MCF 10A (cell line): ENCODE data around the gene ADAM11. TPM values are rescaled to one million over a fixed set of nuclear protein-coding genes. Genes with fewer than 3 reads are reported as not detected.

ENCODE experiments used
- BruUV-seq: library from RNA; stranded (reverse); fragments of 400-500 nt; replicated peaks from 2 replicates; lab custom pipeline; 2021; lab: Mats Ljungman, UMichigan
- CTCF ChIA-PET: fragments of 300-600 bp; sonication (Branson Sonifier 250); formaldehyde crosslinking; extraction: SDS; loops from one replicate; lab custom pipeline; 2021; ENCODE audit warnings: antibody characterized with exemption, inconsistent platforms; lab: Yijun Ruan, JAX
- POLR2A ChIA-PET: fragments of 300-600, 350-650 bp; sonication (Branson Sonifier 250); formaldehyde crosslinking; extraction: SDS; loops from one replicate; lab custom pipeline; 2020; ENCODE audit warnings: antibody characterized with exemption, inconsistent platforms; lab: Yijun Ruan, JAX
- DNase-seq: peaks from one replicate; pipeline ENCODE4 v3.0.0-alpha.2; 2018; ENCODE audit not compliant: unreplicated experiment
- H3K27ac Mint-ChIP-seq: one replicate; pipeline ENCODE4 v1.8.0; 2022; ENCODE audit warnings: mild to moderate bottlenecking, low read depth, mixed read lengths; ENCODE audit not compliant: unreplicated experiment
- H3K27me3 Mint-ChIP-seq: one replicate; pipeline ENCODE4 v1.8.0; 2022; ENCODE audit warnings: mixed read lengths; ENCODE audit not compliant: insufficient read depth, unreplicated experiment
- H3K36me3 Mint-ChIP-seq: one replicate; pipeline ENCODE4 v1.8.0; 2022; ENCODE audit warnings: mild to moderate bottlenecking, moderate library complexity, mixed read lengths; ENCODE audit not compliant: insufficient read depth, unreplicated experiment
- H3K4me1 Mint-ChIP-seq: one replicate; pipeline ENCODE4 v1.8.0; 2022; ENCODE audit warnings: mixed read lengths; ENCODE audit not compliant: insufficient read depth, unreplicated experiment
- H3K4me3 Mint-ChIP-seq: one replicate; pipeline ENCODE4 v1.8.0; 2022; ENCODE audit warnings: mild to moderate bottlenecking, moderate library complexity, mixed read lengths; ENCODE audit not compliant: unreplicated experiment
- H3K9me3 Mint-ChIP-seq: one replicate; pipeline ENCODE4 v1.8.0; 2022; ENCODE audit warnings: mixed read lengths; ENCODE audit not compliant: unreplicated experiment
- intact Hi-C: fragments of 100-400 bp; cut with micrococcal nuclease; formaldehyde crosslinking; loops from 2 replicates; pipeline ENCODE4 v1.14.1; 2022
- total RNA-seq: library from RNA; stranded (reverse); gene quantifications from 2 replicates; pipeline ENCODE4 v1.2.3, GENCODE V29; 2022
- TF ChIP-seq, protein P1 (sequence below): fragments of 200-600 bp; IDR thresholded peaks from one replicate; pipeline ENCODE4 v1.8.0; 2022; ENCODE audit warnings: antibody characterized with exemption, mild to moderate bottlenecking; ENCODE audit not compliant: unreplicated experiment

The ADAM11 gene
- total RNA-seq, 1 experiment from 2014 or later, result 0.16 TPM

DNA sequence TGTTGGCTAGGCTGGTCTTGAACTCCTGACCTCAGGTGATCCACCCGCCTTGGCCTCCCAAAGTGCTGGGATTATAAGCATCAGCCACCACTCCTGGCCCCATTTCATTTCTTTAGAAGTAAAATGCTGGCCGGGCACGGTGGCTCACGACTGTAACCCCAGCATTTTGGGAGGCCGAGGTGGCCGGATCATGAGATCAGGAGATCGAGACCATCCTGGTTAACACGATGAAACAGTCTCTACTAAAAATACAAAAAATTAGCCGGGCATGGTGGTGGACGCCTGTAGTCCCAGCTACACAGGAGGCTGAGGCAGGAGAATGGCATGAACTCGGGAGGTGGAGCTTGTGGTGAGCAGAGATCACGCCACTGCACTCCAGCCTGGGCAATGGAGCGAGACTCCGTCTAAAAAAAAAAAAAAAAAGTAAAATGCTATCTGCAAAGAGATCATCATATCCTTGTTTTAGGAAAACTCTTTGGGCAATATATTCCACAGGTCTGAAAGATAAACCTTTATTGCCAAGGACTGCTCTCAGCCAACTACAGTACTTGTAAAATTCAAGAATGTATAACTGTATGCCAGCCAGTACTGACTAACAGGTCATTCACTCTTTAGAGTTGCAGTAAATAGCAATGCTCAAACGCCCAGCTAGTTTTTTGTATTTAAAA, 67.5 kb downstream of the ADAM11 start:
- ChIA-PET POLR2A (interaction anchor here (0.9 to 1.0 kb wide), 2 partner anchors 12 to 323 kb away, joined by 3 read pairs; partner anchors contain the start of gene HEXIM1), CTCF (interaction anchor here (0.6 to 1.6 kb wide), 4 partner anchors 12 to 399 kb away, joined by 3 to 6 read pairs (median 4); no protein-coding TSS in a partner anchor)
- DNase-seq, result no peak
- no peak overlapping the region for H3K4me3 Mint-ChIP-seq
- no peaks in the 10 kb centered on the region for H3K27me3 Mint-ChIP-seq
- no peak overlapping the region for H3K27ac Mint-ChIP-seq
- no peaks in the 10 kb centered on the region for H3K36me3 Mint-ChIP-seq
- intact Hi-C loops, result no loop called here
- no peaks in the 10 kb centered on the region for H3K9me3 Mint-ChIP-seq
- peaks cover 11% of the 10 kb centered on the region for H3K4me1 Mint-ChIP-seq
- BruUV-seq, result no TSS peak
- TF ChIP-seq, protein P1, sequence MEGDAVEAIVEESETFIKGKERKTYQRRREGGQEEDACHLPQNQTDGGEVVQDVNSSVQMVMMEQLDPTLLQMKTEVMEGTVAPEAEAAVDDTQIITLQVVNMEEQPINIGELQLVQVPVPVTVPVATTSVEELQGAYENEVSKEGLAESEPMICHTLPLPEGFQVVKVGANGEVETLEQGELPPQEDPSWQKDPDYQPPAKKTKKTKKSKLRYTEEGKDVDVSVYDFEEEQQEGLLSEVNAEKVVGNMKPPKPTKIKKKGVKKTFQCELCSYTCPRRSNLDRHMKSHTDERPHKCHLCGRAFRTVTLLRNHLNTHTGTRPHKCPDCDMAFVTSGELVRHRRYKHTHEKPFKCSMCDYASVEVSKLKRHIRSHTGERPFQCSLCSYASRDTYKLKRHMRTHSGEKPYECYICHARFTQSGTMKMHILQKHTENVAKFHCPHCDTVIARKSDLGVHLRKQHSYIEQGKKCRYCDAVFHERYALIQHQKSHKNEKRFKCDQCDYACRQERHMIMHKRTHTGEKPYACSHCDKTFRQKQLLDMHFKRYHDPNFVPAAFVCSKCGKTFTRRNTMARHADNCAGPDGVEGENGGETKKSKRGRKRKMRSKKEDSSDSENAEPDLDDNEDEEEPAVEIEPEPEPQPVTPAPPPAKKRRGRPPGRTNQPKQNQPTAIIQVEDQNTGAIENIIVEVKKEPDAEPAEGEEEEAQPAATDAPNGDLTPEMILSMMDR, result no peak

DNA sequence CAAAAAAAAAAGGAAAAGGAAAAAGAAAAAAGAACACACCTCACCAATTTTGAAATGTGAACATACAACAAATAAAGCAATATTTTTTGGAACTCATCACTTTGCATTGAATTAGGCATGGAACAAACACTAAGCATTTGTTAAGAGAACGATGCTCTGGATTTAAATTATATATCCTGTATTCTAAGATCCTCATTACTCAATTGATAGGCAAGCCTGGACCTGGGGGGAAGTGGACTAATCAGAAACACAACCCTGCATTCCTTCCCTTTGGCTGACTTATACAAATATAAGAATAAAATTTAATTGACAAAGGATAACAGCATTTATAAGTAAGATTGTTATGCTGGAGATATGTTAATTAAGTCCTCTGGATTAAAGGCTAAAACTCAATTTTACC, 69.1 kb downstream of the ADAM11 start:
- intact Hi-C loops, result no loop called here
- no TSS peak for BruUV-seq
- ChIA-PET CTCF (interaction anchor here (1.8 kb wide), 1 partner anchor 48 kb away, joined by 6 read pairs; no protein-coding TSS in a partner anchor), POLR2A (interaction anchor here (1.4 to 1.5 kb wide), 2 partner anchors 43 to 48 kb away, joined by 5 read pairs; no protein-coding TSS in a partner anchor)
- Mint-ChIP-seq H3K27me3 (no peaks in the 10 kb centered on the region), H3K27ac (no peak overlapping the region), H3K4me1 (peaks cover 11% of the 10 kb centered on the region), H3K9me3 (no peaks in the 10 kb centered on the region), H3K4me3 (peak overlapping the region; percentile 19), H3K36me3 (no peaks in the 10 kb centered on the region)
- TF ChIP-seq, protein P1, result no peak
- no peak for DNase-seq

DNA sequence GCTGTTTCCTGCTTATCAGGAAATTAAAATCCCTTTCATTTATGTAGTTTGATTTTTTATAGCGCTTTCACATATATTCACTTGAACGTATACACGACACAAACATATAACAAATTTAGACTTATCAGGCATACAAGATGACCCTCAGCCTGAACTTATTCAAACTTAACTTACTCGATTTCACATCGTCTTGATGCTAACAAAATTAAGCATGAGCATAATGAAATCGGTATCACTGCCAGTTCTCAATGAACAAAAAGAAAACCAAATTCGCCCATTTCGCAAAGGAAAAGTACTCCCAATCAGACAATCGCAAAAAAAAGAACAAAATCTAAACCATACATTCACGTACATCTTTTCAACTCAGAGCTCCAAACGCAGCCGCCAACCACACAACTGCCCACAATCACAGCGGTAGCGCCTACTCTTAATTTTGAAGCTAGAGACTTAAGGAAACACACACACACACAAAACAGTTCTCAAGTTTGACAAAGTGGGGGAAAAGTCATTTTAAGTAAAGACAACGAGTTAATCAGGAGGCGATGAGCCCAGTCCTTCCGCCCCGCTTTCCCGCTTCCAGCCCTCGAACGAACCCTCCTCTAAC, 70.2 kb downstream of the ADAM11 start:
- CTCF ChIA-PET, result interaction anchor here (0.7 to 1.8 kb wide), 3 partner anchors 16 to 55 kb away, joined by 3 to 6 read pairs (median 3); no protein-coding TSS in a partner anchor
- BruUV-seq, result TSS peak; percentile 51
- intact Hi-C loops, result loop anchor here (1.0 kb wide), 1 partner anchor 50 kb away; no protein-coding TSS in a partner anchor

More for the DNA sequence above, 70.2 kb downstream of the ADAM11 start:
- H3K27me3 Mint-ChIP-seq, result no peaks in the 10 kb centered on the region
- peak overlapping the region; percentile 95 for H3K4me3 Mint-ChIP-seq
- DNase-seq, result peak; percentile 36
- H3K4me1 Mint-ChIP-seq, result peaks cover 11% of the 10 kb centered on the region
- no peaks in the 10 kb centered on the region for H3K36me3 Mint-ChIP-seq
- POLR2A ChIA-PET, result interaction anchor here (0.6 to 1.5 kb wide), 10 partner anchors 8 to 1798 kb away, joined by 3 to 12 read pairs (median 4); partner anchors contain the start of genes EFTUD2 and NMT1
- H3K9me3 Mint-ChIP-seq, result no peaks in the 10 kb centered on the region
- TF ChIP-seq, protein P1, result no peak
- peak overlapping the region; percentile 68 for H3K27ac Mint-ChIP-seq
